ENCODE measurements around the gene C12orf54. TPM values are rescaled to one million over a fixed set of nuclear protein-coding genes. Genes with fewer than 3 reads are reported as not detected.
"Not testable (repeated sequence)": the region's sequence is repeated elsewhere in the genome, so short reads cannot be mapped to it uniquely, and the experiment has no call there.

C12orf54 gene
- not detected for polyA plus RNA-seq
- long read RNA-seq, donor 1 = 0 reads
- long read RNA-seq, donor 2 = 0 reads
- long read RNA-seq, donor 3 = 0 reads
- long read RNA-seq, donor 4 = 0 reads
- long read RNA-seq, donor 5 = 0 reads
- long read RNA-seq, donor 6 = 0 reads
- long read RNA-seq, donor 7 = 0 reads
- long read RNA-seq, donor 8 = 0 reads
- long read RNA-seq, donor 9 = 0 reads
- long read RNA-seq, donor 10 = 0 reads
- long read RNA-seq, donor 11 = 0 reads

DNA sequence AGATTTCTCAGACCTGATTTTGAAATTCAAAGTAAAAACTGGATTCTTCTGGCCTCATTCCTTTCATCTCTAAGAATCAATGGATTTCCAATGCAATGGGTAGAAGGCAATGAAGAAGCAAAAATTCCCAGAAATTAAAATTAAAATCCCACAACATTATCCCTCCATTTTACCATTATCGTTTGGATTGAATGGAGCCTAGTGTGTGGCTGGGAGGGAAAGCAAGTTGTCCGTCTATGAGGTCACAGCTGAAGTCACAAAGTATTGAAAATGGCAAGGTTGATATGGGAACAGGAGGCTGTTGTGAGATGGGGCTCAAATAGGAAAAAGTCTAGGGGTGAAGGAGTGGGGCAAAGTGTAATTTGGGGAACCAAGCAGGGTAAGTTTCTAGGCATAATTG lies at the start of gene C12orf54:
TSS of gene C12orf54 (plus strand) at position 301 of the 400 bp plus-strand sequence. CDS start 799 bp downstream, outside the sequence.
- H3K27me3 ChIP-seq (ENCODE audit: control insufficient read depth, insufficient read depth, low read length) = no peaks in the 10 kb centered on the region
- no peak within 1 kb of the TSS for H3K4me3 ChIP-seq (ENCODE audit: low read length)
- H3K9me3 ChIP-seq (ENCODE audit: control insufficient read depth, low read depth, low read length) = no peaks in the 10 kb centered on the region
- DNase-seq = no peak
- no CpG with 5 or more reads among the region's 2 CpGs for WGBS (ENCODE audit: insufficient coverage, low lambda C conversion rate)
- H3K27ac ChIP-seq (ENCODE audit: low read length) = no peak within 1 kb of the TSS
- H3K36me3 ChIP-seq (ENCODE audit: control insufficient read depth, insufficient read depth, low read length) = no peaks in the 10 kb centered on the region
- no peaks in the 10 kb centered on the region for H3K4me1 ChIP-seq (ENCODE audit: control insufficient read depth, insufficient read depth, low read length)

GRCh38 chr12:48434016-48434415 lies 48.3 kb upstream of the C12orf54 start:
- not testable (repeated sequence) for H3K4me3 ChIP-seq (ENCODE audit: low read length); H3K27me3 ChIP-seq (ENCODE audit: control insufficient read depth, insufficient read depth, low read length); DNase-seq; H3K36me3 ChIP-seq (ENCODE audit: control insufficient read depth, insufficient read depth, low read length); H3K4me1 ChIP-seq (ENCODE audit: control insufficient read depth, insufficient read depth, low read length); H3K27ac ChIP-seq (ENCODE audit: low read length); H3K9me3 ChIP-seq (ENCODE audit: control insufficient read depth, low read depth, low read length)
- no CpG with 5 or more reads among the region's 10 CpGs for WGBS (ENCODE audit: insufficient coverage, low lambda C conversion rate)

- WGBS (ENCODE audit: insufficient coverage, low lambda C conversion rate) = no CpG with 5 or more reads among the region's 7 CpGs
- no peak overlapping the region for H3K4me3 ChIP-seq (ENCODE audit: low read length)
- no peaks in the 10 kb centered on the region for H3K4me1 ChIP-seq (ENCODE audit: control insufficient read depth, insufficient read depth, low read length)
- no peak overlapping the region for H3K27ac ChIP-seq (ENCODE audit: low read length)
- H3K36me3 ChIP-seq (ENCODE audit: control insufficient read depth, insufficient read depth, low read length) = no peaks in the 10 kb centered on the region
- H3K9me3 ChIP-seq (ENCODE audit: control insufficient read depth, low read depth, low read length) = no peaks in the 10 kb centered on the region
- no peak for DNase-seq
- no peaks in the 10 kb centered on the region for H3K27me3 ChIP-seq (ENCODE audit: control insufficient read depth, insufficient read depth, low read length)
These were observed 41.2 kb upstream of the C12orf54 start for GRCh38 chr12:48441069-48441468.

DNA sequence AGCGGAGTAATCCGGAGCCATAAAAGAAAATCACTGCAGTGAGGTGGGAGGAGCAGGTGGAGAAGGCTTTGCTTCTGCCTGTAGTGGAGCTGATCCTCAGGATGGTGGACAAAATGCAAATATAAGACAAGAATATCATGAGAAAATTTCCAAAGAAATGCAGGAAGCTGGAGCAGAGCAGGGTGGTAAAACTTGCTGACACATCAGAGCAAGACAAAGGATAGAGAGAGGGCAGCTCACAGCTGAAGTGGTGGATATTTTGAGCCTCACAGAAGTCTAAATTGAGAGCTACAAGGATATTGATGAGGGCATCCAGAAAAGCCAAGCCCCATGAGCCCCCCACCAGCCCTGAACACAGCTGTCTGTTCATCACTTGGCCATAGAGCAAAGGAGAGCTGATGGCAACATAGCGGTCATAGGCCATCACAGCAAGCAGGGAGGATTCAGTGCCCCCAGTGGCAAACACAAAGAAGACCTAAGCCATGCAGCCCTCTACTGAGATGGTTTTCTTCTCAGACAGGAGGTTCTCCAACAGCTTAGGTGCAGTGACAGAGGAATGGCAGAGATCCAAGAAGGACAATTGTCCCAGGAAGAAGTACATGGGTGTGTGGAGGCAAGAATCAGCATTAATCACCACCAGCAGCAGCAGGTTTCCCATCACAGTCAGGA lies 40.0 kb upstream of the C12orf54 start:
- Histone ChIP-seq H3K36me3 (ENCODE audit: control insufficient read depth, insufficient read depth, low read length) (no peaks in the 10 kb centered on the region), H3K27ac (ENCODE audit: low read length) (no peak overlapping the region), H3K9me3 (ENCODE audit: control insufficient read depth, low read depth, low read length) (no peaks in the 10 kb centered on the region), H3K4me3 (ENCODE audit: low read length) (no peak overlapping the region), H3K4me1 (ENCODE audit: control insufficient read depth, insufficient read depth, low read length) (no peaks in the 10 kb centered on the region), H3K27me3 (ENCODE audit: control insufficient read depth, insufficient read depth, low read length) (peaks cover 3% of the 10 kb centered on the region)
- no CpG with 5 or more reads among the region's 3 CpGs for WGBS (ENCODE audit: insufficient coverage, low lambda C conversion rate)
- peak in 1 of 2 donors; percentile 4 for DNase-seq

DNA sequence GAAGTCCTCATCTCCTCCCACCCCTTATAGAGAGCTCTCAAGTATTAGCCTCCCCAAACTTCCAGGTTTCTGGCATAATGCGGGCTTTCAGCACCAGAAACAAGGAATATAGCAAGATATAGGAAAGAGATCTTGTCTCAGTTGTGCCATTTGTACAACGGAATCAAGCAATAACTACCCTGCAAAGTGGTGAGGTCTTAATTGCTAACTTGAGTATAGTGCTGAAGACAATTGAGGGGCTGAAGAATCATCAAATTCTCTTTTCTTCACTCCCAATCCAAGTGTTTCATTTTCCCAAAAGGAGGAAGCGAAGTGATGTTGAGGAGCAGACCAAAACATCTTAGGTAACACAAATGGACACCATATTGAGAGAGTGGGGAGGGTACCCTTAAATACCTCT lies 36.8 kb upstream of the C12orf54 start:
- WGBS (ENCODE audit: insufficient coverage, low lambda C conversion rate) = no CpG with 5 or more reads among the region's 3 CpGs
- Histone ChIP-seq H3K27me3 (ENCODE audit: control insufficient read depth, insufficient read depth, low read length) (peaks cover 5% of the 10 kb centered on the region), H3K4me3 (ENCODE audit: low read length) (no peak overlapping the region), H3K4me1 (ENCODE audit: control insufficient read depth, insufficient read depth, low read length) (no peaks in the 10 kb centered on the region), H3K36me3 (ENCODE audit: control insufficient read depth, insufficient read depth, low read length) (no peaks in the 10 kb centered on the region), H3K27ac (ENCODE audit: low read length) (no peak overlapping the region), H3K9me3 (ENCODE audit: control insufficient read depth, low read depth, low read length) (no peaks in the 10 kb centered on the region)
- no peak for DNase-seq

GRCh38 chr12:48446161-48446776 lies 36.0 kb upstream of the C12orf54 start:
- no peak overlapping the region for H3K4me3 ChIP-seq (ENCODE audit: low read length)
- H3K36me3 ChIP-seq (ENCODE audit: control insufficient read depth, insufficient read depth, low read length) = no peaks in the 10 kb centered on the region
- H3K27ac ChIP-seq (ENCODE audit: low read length) = no peak overlapping the region
- H3K27me3 ChIP-seq (ENCODE audit: control insufficient read depth, insufficient read depth, low read length) = peaks cover 5% of the 10 kb centered on the region
- no peaks in the 10 kb centered on the region for H3K4me1 ChIP-seq (ENCODE audit: control insufficient read depth, insufficient read depth, low read length)
- no peaks in the 10 kb centered on the region for H3K9me3 ChIP-seq (ENCODE audit: control insufficient read depth, low read depth, low read length)
- no peak for DNase-seq
- WGBS (ENCODE audit: insufficient coverage, low lambda C conversion rate) = 69% methylated on average over 2 of the region's 4 CpGs

GRCh38 chr12:48447755-48448154 lies 34.5 kb upstream of the C12orf54 start:
- Histone ChIP-seq H3K4me1 (ENCODE audit: control insufficient read depth, insufficient read depth, low read length) (no peaks in the 10 kb centered on the region), H3K9me3 (ENCODE audit: control insufficient read depth, low read depth, low read length) (no peaks in the 10 kb centered on the region), H3K4me3 (ENCODE audit: low read length) (no peak overlapping the region), H3K27ac (ENCODE audit: low read length) (no peak overlapping the region), H3K27me3 (ENCODE audit: control insufficient read depth, insufficient read depth, low read length) (peaks cover 5% of the 10 kb centered on the region), H3K36me3 (ENCODE audit: control insufficient read depth, insufficient read depth, low read length) (no peaks in the 10 kb centered on the region)
- DNase-seq = no peak
- WGBS (ENCODE audit: insufficient coverage, low lambda C conversion rate) = no CpG with 5 or more reads among the region's 1 CpG

DNA sequence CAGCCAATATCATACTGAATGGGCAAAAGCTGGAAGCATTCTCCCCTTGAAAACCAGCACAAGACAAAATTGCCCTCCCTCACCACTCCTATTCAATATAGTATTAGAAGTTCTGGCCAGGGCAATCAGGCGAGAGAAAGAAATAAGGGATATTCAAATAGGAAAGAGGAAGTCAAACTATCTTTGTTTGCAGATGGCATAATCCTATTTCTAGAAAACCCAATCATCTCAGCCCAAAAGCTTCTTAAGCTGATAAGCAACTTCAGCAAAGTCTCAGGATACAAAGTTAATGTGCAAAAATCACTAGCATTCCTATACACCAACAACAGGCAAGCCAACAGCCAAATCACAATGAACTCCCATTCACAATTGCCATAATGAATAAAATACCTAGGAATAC lies 30.9 kb upstream of the C12orf54 start:
- Histone ChIP-seq H3K27ac (ENCODE audit: low read length) (no peak overlapping the region), H3K36me3 (ENCODE audit: control insufficient read depth, insufficient read depth, low read length) (no peaks in the 10 kb centered on the region), H3K4me3 (ENCODE audit: low read length) (no peak overlapping the region), H3K27me3 (ENCODE audit: control insufficient read depth, insufficient read depth, low read length) (peaks cover 3% of the 10 kb centered on the region), H3K4me1 (ENCODE audit: control insufficient read depth, insufficient read depth, low read length) (no peaks in the 10 kb centered on the region), H3K9me3 (ENCODE audit: control insufficient read depth, low read depth, low read length) (no peaks in the 10 kb centered on the region)
- DNase-seq = no peak
- WGBS (ENCODE audit: insufficient coverage, low lambda C conversion rate) = no CpG with 5 or more reads among the region's 1 CpG

GRCh38 chr12:48452961-48453360 lies 29.3 kb upstream of the C12orf54 start:
- not testable (repeated sequence) for H3K4me1 ChIP-seq (ENCODE audit: control insufficient read depth, insufficient read depth, low read length); H3K9me3 ChIP-seq (ENCODE audit: control insufficient read depth, low read depth, low read length); H3K27me3 ChIP-seq (ENCODE audit: control insufficient read depth, insufficient read depth, low read length); H3K36me3 ChIP-seq (ENCODE audit: control insufficient read depth, insufficient read depth, low read length); DNase-seq; H3K27ac ChIP-seq (ENCODE audit: low read length); H3K4me3 ChIP-seq (ENCODE audit: low read length)
- WGBS (ENCODE audit: insufficient coverage, low lambda C conversion rate) = no CpG with 5 or more reads among the region's 2 CpGs

DNA sequence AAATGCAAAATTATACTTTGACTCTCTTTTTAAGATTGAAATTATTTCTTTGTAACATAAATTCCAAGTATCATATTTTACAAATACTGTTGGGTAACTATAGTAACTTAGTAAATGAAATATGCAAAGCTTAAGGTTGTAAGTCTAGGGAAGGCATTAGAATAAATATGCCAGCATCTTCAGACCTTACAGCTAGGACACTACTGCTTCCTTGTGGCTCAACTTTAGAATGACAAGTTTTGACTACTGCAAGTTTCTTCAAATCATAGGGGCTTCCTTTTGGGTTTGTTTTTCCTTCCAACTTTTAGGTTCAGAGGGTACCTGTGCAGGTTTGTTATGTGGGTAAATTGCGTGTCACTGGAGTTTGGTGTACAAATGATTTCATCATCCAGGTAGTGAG lies 27.6 kb upstream of the C12orf54 start:
- DNase-seq = peak; percentile 4 to 6
- no peaks in the 10 kb centered on the region for H3K4me1 ChIP-seq (ENCODE audit: control insufficient read depth, insufficient read depth, low read length)
- no peaks in the 10 kb centered on the region for H3K9me3 ChIP-seq (ENCODE audit: control insufficient read depth, low read depth, low read length)
- no CpG with 5 or more reads among the region's 1 CpG for WGBS (ENCODE audit: insufficient coverage, low lambda C conversion rate)
- no peaks in the 10 kb centered on the region for H3K36me3 ChIP-seq (ENCODE audit: control insufficient read depth, insufficient read depth, low read length)
- no peaks in the 10 kb centered on the region for H3K27me3 ChIP-seq (ENCODE audit: control insufficient read depth, insufficient read depth, low read length)
- no peak overlapping the region for H3K27ac ChIP-seq (ENCODE audit: low read length)
- no peak overlapping the region for H3K4me3 ChIP-seq (ENCODE audit: low read length)
